Nephron (organoid): ENCODE results near the gene MEGF9.
"Not testable (repeated sequence)": the region's sequence is repeated elsewhere in the genome, so short reads cannot be mapped to it uniquely, and the experiment has no call there.

Source experiments
- H3K27ac Mint-ChIP-seq, 3 experiments: 2 replicates each; pipeline ENCODE4 v1.8.0; 2020; ENCODE audit warnings: mixed read lengths in 3 of 3, mild to moderate bottlenecking in 2 of 3, moderate library complexity in 1 of 3
- H3K27me3 Mint-ChIP-seq: 2 replicates; pipeline ENCODE4 v1.8.0; 2021; ENCODE audit warnings: low read depth, mild to moderate bottlenecking, moderate library complexity, mixed read lengths
- H3K36me3 Mint-ChIP-seq: 2 replicates; pipeline ENCODE4 v1.8.0; 2020; ENCODE audit warnings: low read depth, mixed read lengths
- H3K4me1 Mint-ChIP-seq: 2 replicates; pipeline ENCODE4 v1.8.0; 2020; ENCODE audit warnings: mixed read lengths
- H3K4me3 Mint-ChIP-seq, 3 experiments: 2 replicates each; pipeline ENCODE4 v1.8.0; 2020; ENCODE audit warnings: mild to moderate bottlenecking in 3 of 3, mixed read lengths in 3 of 3, moderate library complexity in 2 of 3
- H3K9me3 Mint-ChIP-seq: 2 replicates; pipeline ENCODE4 v1.8.0; 2020; ENCODE audit warnings: mixed read lengths
- CTCF ChIP-seq, 3 experiments: fragments of 200-600 bp; sonication (generic); IDR thresholded peaks; one replicate each; pipeline ENCODE4 v1.5.0; 2021; ENCODE audit warnings: antibody characterized with exemption in 3 of 3; ENCODE audit not compliant: unreplicated experiment in 3 of 3

MEGF9 gene

GRCh38 chr9:120640380-120640779 lies 73.9 kb downstream of the MEGF9 start:
- Mint-ChIP-seq H3K4me3 (no peak overlapping the region), H3K27me3 (no peaks in the 10 kb centered on the region), H3K27ac (no peak overlapping the region), H3K36me3 (peaks cover 19% of the 10 kb centered on the region), H3K4me1 (peaks cover 6% of the 10 kb centered on the region), H3K9me3 (peaks cover 8% of the 10 kb centered on the region)
- no peak for TF ChIP-seq CTCF (IDR thresholded peaks at IDR 0.05; ENCODE audit: unreplicated experiment in 3 of 3)

GRCh38 chr9:120637919-120638318 lies 76.4 kb downstream of the MEGF9 start:
- peaks cover 19% of the 10 kb centered on the region for H3K9me3 Mint-ChIP-seq
- no peak overlapping the region for H3K27ac Mint-ChIP-seq
- no peak for TF ChIP-seq CTCF (IDR thresholded peaks at IDR 0.05; ENCODE audit: unreplicated experiment in 3 of 3)

GRCh38 chr9:120636194-120636957 lies 77.9 kb downstream of the MEGF9 start:
- no peak for TF ChIP-seq CTCF (IDR thresholded peaks at IDR 0.05; ENCODE audit: unreplicated experiment in 3 of 3)
- H3K27me3 Mint-ChIP-seq = no peaks in the 10 kb centered on the region
- H3K36me3 Mint-ChIP-seq = peaks cover 33% of the 10 kb centered on the region
- H3K9me3 Mint-ChIP-seq = peaks cover 22% of the 10 kb centered on the region
- H3K4me3 Mint-ChIP-seq = no peak overlapping the region
- no peaks in the 10 kb centered on the region for H3K4me1 Mint-ChIP-seq
- no peak overlapping the region for H3K27ac Mint-ChIP-seq

More at GRCh38 chr9:120637919-120638318, 76.4 kb downstream of the MEGF9 start:
- peaks cover 6% of the 10 kb centered on the region for H3K4me1 Mint-ChIP-seq
- no peaks in the 10 kb centered on the region for H3K27me3 Mint-ChIP-seq
- H3K36me3 Mint-ChIP-seq = peaks cover 33% of the 10 kb centered on the region
- H3K4me3 Mint-ChIP-seq = no peak overlapping the region

- H3K27me3 Mint-ChIP-seq = no peaks in the 10 kb centered on the region
- no peaks in the 10 kb centered on the region for H3K4me1 Mint-ChIP-seq
- H3K4me3 Mint-ChIP-seq = no peak overlapping the region
- peaks cover 29% of the 10 kb centered on the region for H3K36me3 Mint-ChIP-seq
- H3K27ac Mint-ChIP-seq = no peak overlapping the region
- H3K9me3 Mint-ChIP-seq = peaks cover 22% of the 10 kb centered on the region
- no peak for TF ChIP-seq CTCF (IDR thresholded peaks at IDR 0.05; ENCODE audit: unreplicated experiment in 3 of 3)
Measured at GRCh38 chr9:120635011-120635410, 79.3 kb downstream of the MEGF9 start.

GRCh38 chr9:120630333-120630732 lies 83.9 kb downstream of the MEGF9 start:
- Mint-ChIP-seq H3K36me3 (peaks cover 13% of the 10 kb centered on the region), H3K27ac (no peak overlapping the region), H3K4me3 (no peak overlapping the region), H3K9me3 (peaks cover 13% of the 10 kb centered on the region), H3K27me3 (no peaks in the 10 kb centered on the region), H3K4me1 (no peaks in the 10 kb centered on the region)
- TF ChIP-seq CTCF (IDR thresholded peaks at IDR 0.05; ENCODE audit: unreplicated experiment in 3 of 3) = no peak

- H3K4me1 Mint-ChIP-seq, H3K4me3 Mint-ChIP-seq, H3K36me3 Mint-ChIP-seq, H3K27me3 Mint-ChIP-seq, H3K9me3 Mint-ChIP-seq, H3K27ac Mint-ChIP-seq: not testable (repeated sequence)
Measured at GRCh38 chr9:120628925-120629497, 85.3 kb downstream of the MEGF9 start.
